ENCODE results near the gene CCDC92. TPM values are rescaled to one million over a fixed set of nuclear protein-coding genes. Genes with fewer than 3 reads are reported as not detected.

Gene CCDC92
- total RNA-seq, 1 donor from 2014 or later = 21.2 TPM

GRCh38 chr12:123938679-123939480 is 33.8 kb downstream of the CCDC92 start:
- DNase-seq (ENCODE audit: low spot score) (no peak), ATAC-seq (no peak)

GRCh38 chr12:123937707-123938591 is 34.7 kb downstream of the CCDC92 start:
- DNase-seq (ENCODE audit: low spot score) = no peak
- peak; percentile 16 for ATAC-seq

- ATAC-seq = no peak
- no peak for DNase-seq (ENCODE audit: low spot score)
These were observed 35.5 kb downstream of the CCDC92 start for GRCh38 chr12:123936956-123937706.

GRCh38 chr12:123936471-123936870 is 36.2 kb downstream of the CCDC92 start:
- ATAC-seq = no peak
- no peak for DNase-seq (ENCODE audit: low spot score)

- ATAC-seq (no peak), DNase-seq (ENCODE audit: low spot score) (no peak)
These were observed 36.7 kb downstream of the CCDC92 start for GRCh38 chr12:123935956-123936355.

- DNase-seq (ENCODE audit: low spot score) = no peak
- no peak for ATAC-seq
These were observed 37.8 kb downstream of the CCDC92 start for GRCh38 chr12:123934829-123935228.

- no peak for ATAC-seq
- no peak for DNase-seq (ENCODE audit: low spot score)
These were observed 38.5 kb downstream of the CCDC92 start for GRCh38 chr12:123934016-123934620.

- DNase-seq (ENCODE audit: low spot score) = no peak
These were observed 39.4 kb downstream of the CCDC92 start for GRCh38 chr12:123933214-123933613.

GRCh38 chr12:123931686-123932321 is 40.8 kb downstream of the CCDC92 start:
- DNase-seq (ENCODE audit: low spot score) (no peak), ATAC-seq (no peak)

More at GRCh38 chr12:123933214-123933613, 39.4 kb downstream of the CCDC92 start:
- ATAC-seq = no peak

GRCh38 chr12:123929946-123930583 is 42.6 kb downstream of the CCDC92 start:
- DNase-seq (ENCODE audit: low spot score) (no peak), ATAC-seq (no peak)

- ATAC-seq (no peak), DNase-seq (ENCODE audit: low spot score) (no peak)
These were observed 43.7 kb downstream of the CCDC92 start for GRCh38 chr12:123928897-123929296.

GRCh38 chr12:123928274-123928865 is 44.3 kb downstream of the CCDC92 start:
- ATAC-seq = no peak
- no peak for DNase-seq (ENCODE audit: low spot score)

GRCh38 chr12:123924539-123924938 is 48.1 kb downstream of the CCDC92 start:
- ATAC-seq = no peak

GRCh38 chr12:123923927-123924326 is 48.7 kb downstream of the CCDC92 start:
- DNase-seq (ENCODE audit: low spot score) = no peak
- no peak for ATAC-seq

More at GRCh38 chr12:123924539-123924938, 48.1 kb downstream of the CCDC92 start:
- no peak for DNase-seq (ENCODE audit: low spot score)

- DNase-seq (ENCODE audit: low spot score) = no peak
- no peak for ATAC-seq
These were observed 49.6 kb downstream of the CCDC92 start for GRCh38 chr12:123923038-123923437.

GRCh38 chr12:123919980-123920360 is 52.7 kb downstream of the CCDC92 start:
- ATAC-seq = no peak
- DNase-seq (ENCODE audit: low spot score) = no peak

- ATAC-seq (no peak), DNase-seq (ENCODE audit: low spot score) (no peak)
These were observed 55.2 kb downstream of the CCDC92 start for GRCh38 chr12:123917337-123917850.

GRCh38 chr12:123916729-123917128 is 55.9 kb downstream of the CCDC92 start:
- no peak for DNase-seq (ENCODE audit: low spot score)

GRCh38 chr12:123914726-123915333 is 57.8 kb downstream of the CCDC92 start:
- no peak for ATAC-seq
- no peak for DNase-seq (ENCODE audit: low spot score)

More at GRCh38 chr12:123916729-123917128, 55.9 kb downstream of the CCDC92 start:
- no peak for ATAC-seq
